Skeletal muscle cell (primary cell): ENCODE measurements around the gene NCOA4.
"Not testable (repeated sequence)": the region's sequence is repeated elsewhere in the genome, so short reads cannot be mapped to it uniquely, and the experiment has no call there.

Experiments
- DNase-seq: peaks from one replicate; pipeline ENCODE4 v3.0.0-alpha.2; 2010; ENCODE audit warnings: low read depth
- H3K4me3 ChIP-seq: 2 replicates; pipeline ENCODE4 v1.5.1; 2011; ENCODE audit warnings: low read depth, mild to moderate bottlenecking, control low read depth, low read length, moderate library complexity

Gene NCOA4

DNA sequence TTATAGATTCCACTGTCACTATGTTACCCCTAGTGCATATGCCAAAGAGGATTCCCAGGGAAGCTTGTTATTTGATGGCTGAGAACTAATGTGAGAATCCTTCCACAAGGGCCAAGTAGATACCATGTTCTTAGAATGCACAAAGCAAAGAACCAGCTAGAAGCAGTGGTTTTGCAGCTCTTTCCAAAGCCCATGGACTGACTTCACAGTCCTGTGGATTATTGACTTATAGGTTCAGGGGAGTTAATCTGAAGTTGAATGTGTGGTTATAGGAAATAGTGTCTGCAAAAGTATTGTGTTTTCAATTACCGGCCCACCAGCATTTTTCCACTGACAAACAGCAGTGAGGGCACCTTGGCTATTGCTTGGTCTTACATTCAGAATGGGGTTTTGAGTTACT is 29.9 kb downstream of the NCOA4 start:
- no peak overlapping the region for H3K4me3 ChIP-seq
- no peak for DNase-seq

DNA sequence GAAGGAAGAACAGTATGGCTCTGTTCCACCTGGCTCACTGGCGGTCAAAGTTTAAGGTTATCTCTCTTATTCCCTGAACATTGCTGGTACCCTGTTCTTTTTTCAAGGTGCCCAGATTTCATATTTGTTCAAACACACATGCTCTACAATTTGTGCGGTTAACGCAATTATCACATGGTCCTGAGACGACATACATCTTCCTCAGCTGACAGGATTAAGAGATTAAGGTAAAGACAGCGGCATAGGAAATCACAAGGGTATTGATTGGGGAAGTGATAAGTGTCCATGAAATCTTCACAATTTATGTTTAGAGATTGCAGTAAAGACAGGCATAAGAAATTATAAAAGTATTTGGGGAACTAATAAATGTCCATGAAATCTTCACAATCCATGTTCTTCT is 30.5 kb downstream of the NCOA4 start:
- H3K4me3 ChIP-seq, DNase-seq: not testable (repeated sequence)

DNA sequence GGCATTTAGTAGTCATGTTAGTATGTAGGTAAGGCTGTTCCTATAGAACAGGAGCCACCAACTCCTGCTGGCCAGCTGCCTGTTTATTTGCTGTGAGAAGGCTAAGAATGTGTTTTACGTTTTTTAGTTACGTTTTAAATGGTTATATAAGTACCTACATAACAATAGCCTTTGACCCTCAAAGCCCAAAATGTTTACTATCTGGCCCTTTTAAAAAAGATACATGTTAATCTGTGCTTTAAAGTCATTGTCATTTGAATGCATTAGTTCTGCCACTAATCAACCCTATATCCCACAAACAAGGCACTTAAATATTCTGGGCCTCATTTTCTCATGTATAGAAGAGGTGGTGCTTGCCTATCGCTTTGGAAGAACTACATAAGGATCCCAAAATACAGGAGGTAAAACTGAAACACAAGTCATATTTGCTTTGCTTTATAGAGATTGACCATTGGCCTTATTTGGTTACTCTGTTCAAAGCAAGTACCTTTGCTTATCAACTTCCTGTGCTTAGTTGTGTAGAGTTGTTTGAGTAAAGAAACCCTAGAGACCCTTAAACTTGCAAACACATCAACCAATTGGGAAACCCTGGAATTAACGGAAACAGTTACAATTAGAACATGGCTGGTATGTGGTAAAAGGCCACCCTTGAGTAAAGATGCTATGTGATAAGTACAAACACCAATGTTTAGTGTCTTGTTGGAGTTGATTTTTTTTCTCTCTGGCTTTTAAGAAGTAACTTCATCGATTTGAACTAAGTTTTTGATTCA is 32.2 kb downstream of the NCOA4 start:
- DNase-seq = no peak

DNA sequence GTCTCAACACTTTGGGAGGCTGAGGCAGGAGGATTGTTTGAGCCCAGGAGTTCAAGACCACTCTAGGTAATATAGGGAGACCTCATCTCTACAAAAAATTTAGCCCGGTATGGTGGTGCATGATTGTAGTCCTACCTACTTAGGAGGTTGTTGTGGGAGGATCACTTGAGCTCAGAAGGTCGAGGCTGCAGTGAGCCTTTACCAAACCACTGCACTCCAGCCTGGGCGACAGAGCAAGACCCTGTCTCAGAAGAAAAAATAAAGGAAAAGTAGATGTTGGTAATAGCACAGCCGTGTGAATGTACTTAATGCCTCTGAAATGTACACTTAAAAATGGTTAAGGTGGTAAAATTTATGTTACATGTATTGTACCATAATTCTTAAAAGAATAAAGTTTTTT is 32.9 kb downstream of the NCOA4 start:
- H3K4me3 ChIP-seq = no peak overlapping the region
- no peak for DNase-seq

More for the DNA sequence above, 32.2 kb downstream of the NCOA4 start:
- H3K4me3 ChIP-seq = no peak overlapping the region

DNA sequence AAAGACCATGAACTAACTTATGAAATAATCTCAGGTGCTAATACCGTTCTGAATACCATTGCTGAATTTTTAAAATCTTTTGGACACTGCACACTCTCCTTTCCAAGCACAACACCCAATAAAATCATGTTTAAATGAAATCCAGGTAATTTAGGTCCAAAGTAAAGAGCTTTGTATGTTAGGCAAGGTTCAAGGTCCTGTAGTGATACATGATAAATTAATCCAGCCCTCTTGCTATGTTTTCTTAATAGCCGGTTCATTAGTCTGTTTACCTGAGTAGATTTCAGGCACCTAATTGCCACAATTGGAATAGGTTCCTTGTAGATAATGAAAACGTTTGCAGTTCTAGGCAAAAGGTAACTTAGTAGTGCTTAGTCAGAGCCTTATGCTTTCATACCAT is 44.8 kb downstream of the NCOA4 start:
- H3K4me3 ChIP-seq, DNase-seq: not testable (repeated sequence)

DNA sequence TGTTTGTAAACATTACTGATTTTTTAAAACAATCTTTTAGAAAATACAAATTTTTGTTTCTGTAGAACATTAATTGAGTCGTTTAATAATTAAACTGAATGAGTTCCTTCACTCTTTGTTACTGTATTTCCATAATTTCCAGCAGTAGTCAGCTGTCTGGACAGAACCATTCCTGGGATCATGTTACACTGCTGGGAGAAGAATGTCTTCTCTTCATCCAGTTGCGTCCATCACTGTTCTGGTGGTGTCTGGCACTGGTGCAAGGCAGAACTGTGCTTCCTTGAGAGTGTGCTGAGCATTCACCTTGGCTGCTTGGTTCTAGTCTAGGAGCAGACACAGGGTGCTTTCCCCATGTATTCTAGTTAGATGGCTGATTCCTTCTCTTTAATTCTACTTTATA is 46.0 kb downstream of the NCOA4 start:
- DNase-seq, H3K4me3 ChIP-seq: not testable (repeated sequence)

DNA sequence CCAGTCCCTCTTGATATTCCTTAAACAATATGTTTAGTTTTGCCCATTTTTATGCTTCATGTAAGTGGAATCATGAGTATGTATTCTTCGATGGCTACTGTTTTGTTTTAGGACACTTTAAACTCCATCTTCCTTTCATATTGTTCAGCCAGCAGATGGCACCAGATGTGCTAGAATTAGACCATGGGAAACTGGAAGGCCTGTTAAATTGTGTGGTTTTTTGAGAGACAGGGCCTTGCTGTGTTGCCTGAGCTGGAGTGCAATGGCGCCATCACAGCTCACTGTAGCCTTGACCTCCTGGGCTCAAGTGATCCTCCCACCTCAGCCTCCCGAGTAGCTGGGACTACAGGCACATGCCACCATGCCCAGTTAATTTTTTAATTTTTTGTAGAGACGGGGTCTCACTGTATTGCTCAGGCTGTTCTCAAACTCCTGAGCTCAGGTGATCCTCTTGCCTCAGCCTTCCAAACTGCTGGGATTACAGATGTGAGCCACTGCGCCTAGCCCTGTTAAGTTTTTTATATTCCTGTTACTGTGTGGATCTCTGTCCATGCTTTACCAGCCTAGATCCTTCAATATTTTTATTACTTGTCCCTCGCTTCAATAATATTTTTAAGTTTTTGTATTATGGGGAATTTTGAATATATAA is 46.8 kb downstream of the NCOA4 start:
- DNase-seq = peak; percentile 19
- not testable (repeated sequence) for H3K4me3 ChIP-seq

DNA sequence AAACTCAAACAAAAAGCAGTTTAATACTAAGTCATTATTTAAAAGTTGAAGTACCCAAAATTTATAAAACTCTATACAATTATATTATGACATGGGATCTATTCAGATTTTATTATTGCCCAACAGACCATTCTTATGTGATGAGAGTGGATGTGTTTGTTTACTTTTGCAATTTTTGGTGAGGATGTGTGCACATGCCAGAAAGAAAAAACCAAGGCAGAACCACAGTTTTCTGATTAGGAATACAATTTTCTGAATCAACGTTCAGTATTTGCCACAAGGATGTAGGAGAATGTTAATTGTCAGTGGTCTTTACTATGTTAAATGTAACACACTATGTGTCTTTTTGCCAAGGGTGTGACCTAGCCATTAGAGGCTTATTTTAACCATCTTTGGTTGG is 49.1 kb downstream of the NCOA4 start:
- H3K4me3 ChIP-seq, DNase-seq: not testable (repeated sequence)

DNA sequence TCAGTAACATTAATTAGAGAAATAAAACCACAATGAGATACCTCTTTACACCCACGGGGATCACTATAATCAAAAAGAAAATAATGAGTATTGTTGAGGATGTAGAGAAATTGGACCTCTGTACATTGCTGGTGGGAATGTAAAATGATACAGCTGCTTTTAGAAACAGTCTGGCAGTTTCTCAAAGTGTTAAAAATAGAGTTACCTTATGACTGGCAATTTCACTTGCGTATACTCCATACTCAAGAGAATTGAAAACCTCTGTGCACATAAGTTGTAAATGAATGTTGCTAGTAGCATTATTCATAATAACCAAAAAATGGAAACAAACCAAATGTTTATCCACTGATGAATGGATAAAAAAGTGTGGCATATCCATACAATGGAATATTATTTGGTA is 51.9 kb downstream of the NCOA4 start:
- DNase-seq, H3K4me3 ChIP-seq: not testable (repeated sequence)

DNA sequence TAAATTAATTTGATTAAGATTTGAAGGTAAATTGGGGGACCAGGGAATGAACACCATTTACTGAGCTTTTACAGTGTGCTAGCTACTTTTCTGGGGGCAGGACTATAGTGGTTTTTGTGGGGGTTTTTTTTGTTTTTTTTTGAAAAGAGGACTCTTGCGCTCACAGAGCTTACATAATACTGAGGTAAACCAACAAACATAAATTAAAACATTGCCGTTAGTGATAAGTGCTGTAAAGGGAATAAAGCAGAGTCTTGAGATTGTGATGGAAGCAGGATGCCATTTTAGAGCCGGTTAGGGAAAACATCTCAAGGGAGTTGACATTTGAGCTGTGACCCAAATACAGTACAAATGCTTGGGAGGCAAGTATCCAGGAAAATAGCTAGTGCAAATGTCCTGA is 56.4 kb downstream of the NCOA4 start:
- DNase-seq, H3K4me3 ChIP-seq: not testable (repeated sequence)

DNA sequence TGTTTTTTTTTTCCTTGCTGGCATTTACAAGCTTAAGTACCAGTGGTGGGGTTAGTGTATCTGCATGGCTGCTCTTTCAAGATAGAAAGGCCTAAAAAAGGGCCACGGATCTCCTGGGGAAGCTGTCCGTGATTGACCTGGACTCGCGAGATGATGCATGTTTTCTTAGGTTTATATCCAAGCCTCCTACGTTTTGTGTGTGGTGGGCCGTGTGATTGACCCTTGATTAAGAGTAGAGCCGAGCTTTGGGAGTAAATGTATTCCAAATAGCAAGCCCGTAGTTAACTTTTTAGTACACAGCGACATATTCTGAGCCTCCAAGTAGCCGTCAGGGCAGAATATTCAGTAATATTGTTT is 57.6 kb downstream of the NCOA4 start:
- not testable (repeated sequence) for DNase-seq
- H3K4me3 ChIP-seq = peak overlapping the region; percentile 65

DNA sequence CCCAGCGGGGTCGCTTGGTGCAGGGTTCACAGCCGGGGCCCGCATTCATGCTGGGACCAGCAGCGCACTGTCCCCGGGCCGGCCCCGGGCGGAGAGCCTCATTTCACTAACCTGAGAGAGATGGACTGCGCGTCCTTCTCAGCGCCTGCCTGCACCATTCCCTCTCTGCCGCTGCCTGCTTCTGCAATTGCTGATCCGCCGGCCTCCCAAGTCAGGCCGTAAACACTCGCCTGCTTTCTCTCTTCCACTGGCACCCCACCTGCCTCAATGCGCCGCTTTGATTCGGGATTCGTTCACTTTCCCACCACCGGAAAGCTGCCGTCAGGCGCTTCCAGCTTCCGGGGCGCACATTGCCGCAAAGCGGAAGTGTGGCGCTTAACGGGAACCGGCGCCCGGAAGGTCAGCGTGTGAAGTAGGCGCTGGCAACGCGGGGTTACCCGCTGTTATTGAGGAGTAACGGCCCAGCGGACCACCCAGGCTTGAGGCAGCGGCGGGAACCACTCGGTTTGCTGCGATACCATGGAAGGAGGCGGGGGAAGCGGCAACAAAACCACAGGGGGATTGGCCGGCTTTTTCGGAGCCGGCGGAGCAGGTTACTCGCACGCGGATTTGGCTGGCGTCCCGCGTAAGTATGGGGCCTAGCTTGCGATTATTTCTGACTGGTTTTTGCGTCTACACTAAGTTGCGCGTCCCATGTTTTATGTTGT is 58.2 kb downstream of the NCOA4 start, which contains the start of gene TIMM23:
TSS of gene TIMM23 (plus strand) at position 384 of the 707 bp plus-strand sequence. CDS start at position 520, 136 bp downstream.
- DNase-seq = peak; percentile 57
- H3K4me3 ChIP-seq = peak within 1 kb of the TSS; percentile 65

DNA sequence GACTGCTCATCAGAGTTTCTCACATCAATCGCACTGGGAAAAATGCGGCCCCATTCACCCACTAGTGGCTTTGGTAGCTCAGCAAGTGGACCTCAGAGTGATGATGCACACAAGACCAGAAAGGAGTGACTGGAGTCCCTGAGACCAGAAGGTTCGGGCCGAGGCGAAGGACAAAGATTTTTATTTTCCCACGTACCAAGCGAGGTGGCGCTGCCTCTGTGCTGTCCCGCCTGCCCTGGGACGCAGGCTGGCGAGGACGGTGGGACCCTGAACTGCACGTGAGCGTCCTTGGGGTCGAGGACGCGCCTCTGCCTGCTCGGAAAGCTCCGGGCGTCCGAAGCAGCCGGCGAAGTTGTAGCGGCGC is 58.7 kb downstream of the NCOA4 start:
- H3K4me3 ChIP-seq = peak overlapping the region; percentile 65
- not testable (repeated sequence) for DNase-seq

DNA sequence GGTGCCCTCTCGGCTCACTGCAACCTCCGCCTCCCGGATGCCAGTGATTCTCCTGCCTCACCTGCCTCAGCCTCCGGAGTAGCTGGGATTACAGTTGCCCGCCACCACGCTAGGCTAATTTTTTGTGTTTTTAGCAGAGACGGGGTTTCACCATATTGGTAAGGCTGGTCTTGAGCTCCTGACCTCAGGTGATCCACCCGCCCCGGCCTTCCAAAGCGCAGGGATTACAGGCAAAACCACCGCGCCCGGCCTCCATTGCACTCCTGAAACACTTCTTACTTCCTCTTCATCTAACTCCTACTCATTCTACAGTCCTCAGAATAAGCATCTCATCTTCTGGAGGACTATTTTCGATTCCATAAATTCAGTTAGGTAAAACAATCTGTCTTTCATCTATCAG is 59.4 kb downstream of the NCOA4 start:
- peak overlapping the region; percentile 65 for H3K4me3 ChIP-seq

DNA sequence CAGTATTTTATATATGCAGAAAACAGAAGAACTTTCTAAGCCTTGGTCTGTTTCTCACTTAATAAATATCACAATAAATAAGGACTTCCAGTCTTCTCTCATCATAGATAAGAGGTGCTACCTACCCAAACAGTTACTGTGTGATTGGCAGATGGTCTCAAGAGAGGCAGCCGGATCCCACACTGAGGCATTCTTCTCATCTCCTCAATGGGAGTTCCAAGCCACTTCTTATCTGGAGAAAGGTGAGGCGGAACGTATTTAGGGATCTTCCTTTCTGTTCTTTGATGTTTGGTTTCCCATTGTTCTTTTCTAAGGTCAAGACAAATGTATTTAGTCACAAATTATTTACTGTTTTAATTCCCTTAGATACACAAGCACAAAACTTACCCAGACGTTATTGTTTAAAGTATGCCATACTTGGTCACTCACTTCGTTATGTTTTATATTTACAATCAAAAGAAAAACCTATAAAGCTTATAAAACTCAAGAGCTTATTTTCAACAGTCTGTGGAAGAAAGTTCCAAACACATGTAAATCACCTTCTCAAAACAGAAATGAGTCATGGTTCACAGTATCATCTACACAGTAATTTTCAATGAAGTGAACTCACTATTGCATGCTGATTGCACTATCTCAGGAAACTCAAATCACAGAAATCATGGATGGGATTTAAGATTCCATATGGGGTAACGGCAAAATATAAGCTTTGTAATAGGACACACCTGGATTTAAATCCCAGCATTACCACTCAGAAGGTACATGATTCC is 67.6 kb downstream of the NCOA4 start:
- H3K4me3 ChIP-seq, DNase-seq: not testable (repeated sequence)

More for the DNA sequence above, 59.4 kb downstream of the NCOA4 start:
- not testable (repeated sequence) for DNase-seq

DNA sequence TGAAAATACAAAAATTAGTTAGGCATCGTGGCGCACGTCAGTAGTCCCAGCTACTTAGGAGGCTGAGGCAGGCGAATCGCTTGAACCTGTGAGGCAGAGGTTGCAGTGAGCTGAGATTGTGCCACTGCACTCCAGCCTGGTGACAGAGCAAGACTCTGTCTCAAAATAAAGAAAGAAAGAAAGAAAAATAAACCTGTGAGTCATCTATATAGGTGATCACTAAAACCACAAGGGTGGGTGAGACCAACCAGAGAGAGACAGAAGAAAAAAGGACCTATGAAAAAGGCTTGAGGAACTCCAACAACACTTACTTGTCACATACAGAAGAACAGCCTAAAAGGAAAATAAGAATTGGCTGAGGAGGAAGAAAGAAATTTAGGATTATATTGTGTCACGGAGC is 72.5 kb downstream of the NCOA4 start:
- DNase-seq, H3K4me3 ChIP-seq: not testable (repeated sequence)

DNA sequence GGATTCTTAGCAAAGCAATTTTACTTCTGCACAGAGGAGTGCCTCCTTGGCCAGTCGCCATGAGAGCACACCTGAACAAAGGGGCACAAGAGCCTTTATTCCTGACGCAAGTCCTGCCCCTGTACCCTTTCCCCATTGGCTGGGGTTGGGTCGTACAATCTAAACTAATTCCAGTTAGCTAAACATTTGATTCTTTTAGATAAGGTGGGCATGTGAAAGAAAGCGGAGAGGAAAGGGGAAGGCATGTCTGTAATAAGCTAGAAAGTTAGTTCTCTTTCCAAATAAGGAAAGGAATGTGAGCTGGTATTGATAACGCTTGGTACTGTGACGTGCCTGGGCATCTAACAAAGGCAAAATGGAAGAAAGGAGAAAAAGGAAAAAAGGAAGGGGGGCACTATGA is 73.8 kb downstream of the NCOA4 start:
- not testable (repeated sequence) for H3K4me3 ChIP-seq, DNase-seq
